ENCODE measurements around the gene RYK. TPM values are rescaled to one million over a fixed set of nuclear protein-coding genes. Genes with fewer than 3 reads are reported as not detected.
"Not testable (repeated sequence)": the region's sequence is repeated elsewhere in the genome, so short reads cannot be mapped to it uniquely, and the experiment has no call there.

The RYK gene
- 34.2 TPM for total RNA-seq
- long read RNA-seq, full-length matches to known transcripts: 91 of 116 reads
- long read RNA-seq, partial matches to known transcripts: 8 of 116 reads
- long read RNA-seq, other reads (novel, unspliced or antisense): 17 of 116 reads

DNA sequence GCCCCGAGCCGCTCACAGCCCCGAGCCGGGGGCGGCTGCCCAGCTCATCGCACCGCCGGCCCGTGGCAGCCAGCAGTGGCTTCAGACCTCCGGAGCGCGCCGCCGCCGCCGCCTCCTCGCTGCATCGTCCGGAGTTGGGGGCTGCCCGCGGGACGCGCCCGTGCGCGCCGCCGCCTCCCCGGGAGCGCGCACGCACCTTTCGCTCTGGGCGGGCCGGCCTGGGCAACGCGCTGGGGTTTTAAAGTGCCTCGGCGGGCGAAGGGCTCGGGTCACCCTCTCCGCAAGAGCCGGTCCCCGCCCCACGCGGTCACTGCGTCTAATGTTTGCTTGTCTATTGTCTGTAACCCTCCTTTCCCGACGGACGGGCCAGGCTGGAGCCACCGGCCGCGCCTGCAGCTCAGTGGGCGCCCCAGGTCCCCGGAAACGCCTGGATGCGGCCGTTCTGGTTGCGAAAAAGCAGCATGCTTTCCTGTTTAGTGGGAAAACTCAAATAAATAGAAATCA lies at the start of gene RYK:
Gene RYK (minus strand): TSS at position 143 of the 504 bp plus-strand sequence. CDS start 205 bp downstream, outside the sequence.
- ATAC-seq (ENCODE audit: poor library complexity) (peak; percentile 95), DNase-seq (peak; percentile 91)
- intact Hi-C loops (cut with DNase I): loop anchor here (5.0 kb wide), 1 partner anchor 42 kb away; no protein-coding TSS in a partner anchor

DNA sequence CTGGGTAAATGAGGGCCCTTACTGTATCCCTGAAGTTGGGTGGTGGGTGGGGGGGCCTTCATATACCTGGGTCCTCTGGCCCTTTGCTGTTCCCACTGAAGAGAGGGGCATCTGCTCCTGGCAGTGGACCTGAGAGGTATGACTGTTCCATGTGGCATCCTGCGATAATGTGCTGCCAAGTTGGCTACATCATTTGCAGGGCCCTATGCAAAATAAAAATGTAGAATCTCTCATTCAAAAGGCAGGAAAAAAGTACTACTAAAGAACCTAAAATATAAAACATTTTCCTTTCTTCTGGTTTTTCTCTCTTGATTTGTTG lies 49.2 kb upstream of the RYK start:
- intact Hi-C loops (cut with DNase I): loop anchor here (5.0 kb wide), 1 partner anchor 88 kb away; no protein-coding TSS in a partner anchor
- no peak for DNase-seq
- ATAC-seq (ENCODE audit: poor library complexity): peak; percentile 51

DNA sequence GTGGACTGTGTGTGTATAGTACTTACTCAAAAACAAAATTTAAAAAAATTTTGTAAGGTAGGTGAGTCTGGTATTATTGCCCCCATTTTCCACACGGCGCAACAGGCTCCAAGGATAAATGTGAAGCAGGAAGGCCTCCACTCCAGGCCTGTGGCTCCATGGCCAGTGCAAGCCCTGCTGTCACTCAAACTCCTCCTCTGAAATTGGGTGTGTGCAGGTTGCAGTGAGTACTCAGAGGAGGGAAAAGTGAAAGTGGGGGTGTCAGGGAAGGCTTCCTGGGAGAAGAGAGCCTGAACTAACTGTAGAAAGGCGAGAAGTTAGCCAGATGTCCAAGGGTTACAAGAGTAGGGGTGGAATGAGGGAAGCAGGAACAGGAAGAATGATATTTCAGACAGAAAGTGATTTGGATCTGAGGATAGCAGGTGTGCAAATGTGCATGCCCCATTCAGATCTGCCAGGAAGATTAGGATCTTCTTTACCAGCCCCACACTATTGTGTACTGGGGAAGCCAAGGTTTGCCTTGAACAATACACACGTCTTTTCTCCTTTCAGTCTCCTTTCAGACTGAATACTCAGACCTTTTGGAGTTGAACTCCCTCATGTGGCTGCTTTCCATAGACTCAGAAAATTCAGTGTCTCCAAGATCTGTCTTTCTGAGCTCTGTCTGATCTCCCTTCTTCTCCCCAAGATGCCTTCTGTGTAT lies 48.7 kb upstream of the RYK start:
- intact Hi-C loops (cut with DNase I): loop anchor here (5.0 kb wide), 1 partner anchor 87 kb away; no protein-coding TSS in a partner anchor
- DNase-seq (no peak), ATAC-seq (ENCODE audit: poor library complexity) (peak; percentile 66)

DNA sequence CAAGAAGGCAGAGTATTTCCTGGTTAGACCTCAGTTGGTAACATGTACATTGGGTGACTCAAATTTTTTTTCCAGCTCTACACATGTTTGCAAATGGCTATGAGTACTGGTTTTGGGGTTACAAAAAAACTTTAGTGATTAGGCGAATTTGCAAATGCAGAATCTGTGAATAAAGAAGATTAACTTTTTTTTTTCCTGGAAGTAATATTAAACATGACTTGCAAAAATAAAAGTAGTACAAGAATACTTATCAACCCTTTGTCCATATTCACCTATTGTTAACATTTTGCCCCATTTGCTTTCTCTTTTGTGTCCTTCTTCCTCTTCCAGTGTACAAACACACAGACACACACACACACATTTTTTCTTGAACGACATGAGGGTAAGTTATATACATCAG lies 47.6 kb upstream of the RYK start:
- no peak for ATAC-seq (ENCODE audit: poor library complexity)
- no peak for DNase-seq
- intact Hi-C loops (cut with DNase I): loop anchor here (5.0 kb wide), 1 partner anchor 86 kb away; no protein-coding TSS in a partner anchor

DNA sequence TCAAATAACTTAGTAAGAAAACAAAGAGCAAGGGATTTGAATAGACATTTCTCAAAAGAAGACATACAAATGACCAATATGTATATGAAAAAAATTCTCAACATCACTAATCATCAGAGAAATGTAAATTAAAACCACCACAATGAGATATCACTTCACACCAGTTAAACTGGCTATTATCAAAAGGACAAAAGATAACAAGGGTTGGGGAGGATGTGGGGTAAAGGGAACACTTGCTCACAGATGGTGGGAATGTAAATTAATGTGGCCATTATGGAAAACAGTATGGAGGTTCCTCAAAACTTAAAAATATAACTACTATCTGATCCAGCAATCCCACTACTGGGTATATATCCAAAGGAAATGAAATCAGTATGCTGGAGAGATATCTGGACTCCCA lies 46.0 kb upstream of the RYK start:
- ATAC-seq (ENCODE audit: poor library complexity) (no peak), DNase-seq (no peak)
- intact Hi-C loops (cut with DNase I): loop anchor here (5.0 kb wide), 1 partner anchor 84 kb away; no protein-coding TSS in a partner anchor

DNA sequence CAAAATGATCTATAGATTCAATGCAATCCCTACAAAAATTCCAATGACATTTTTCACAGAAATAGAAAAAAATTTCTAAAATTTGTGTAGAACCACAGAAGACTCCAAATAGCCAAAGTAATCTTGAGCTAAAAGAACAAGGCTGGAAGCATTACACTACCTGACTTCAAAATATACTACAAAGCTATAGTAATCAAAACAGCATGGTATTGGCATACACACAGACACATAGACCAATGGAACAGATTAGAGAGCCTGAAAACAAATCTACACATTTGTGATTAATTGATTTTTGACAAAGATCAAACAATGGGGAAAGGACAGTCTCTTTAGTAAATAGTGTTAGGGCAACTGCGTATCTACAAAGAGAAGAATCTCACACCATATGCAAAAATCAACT lies 45.3 kb upstream of the RYK start:
- intact Hi-C loops (cut with DNase I): loop anchor here (5.0 kb wide), 1 partner anchor 84 kb away; no protein-coding TSS in a partner anchor
- ATAC-seq (ENCODE audit: poor library complexity) (no peak), DNase-seq (no peak)

DNA sequence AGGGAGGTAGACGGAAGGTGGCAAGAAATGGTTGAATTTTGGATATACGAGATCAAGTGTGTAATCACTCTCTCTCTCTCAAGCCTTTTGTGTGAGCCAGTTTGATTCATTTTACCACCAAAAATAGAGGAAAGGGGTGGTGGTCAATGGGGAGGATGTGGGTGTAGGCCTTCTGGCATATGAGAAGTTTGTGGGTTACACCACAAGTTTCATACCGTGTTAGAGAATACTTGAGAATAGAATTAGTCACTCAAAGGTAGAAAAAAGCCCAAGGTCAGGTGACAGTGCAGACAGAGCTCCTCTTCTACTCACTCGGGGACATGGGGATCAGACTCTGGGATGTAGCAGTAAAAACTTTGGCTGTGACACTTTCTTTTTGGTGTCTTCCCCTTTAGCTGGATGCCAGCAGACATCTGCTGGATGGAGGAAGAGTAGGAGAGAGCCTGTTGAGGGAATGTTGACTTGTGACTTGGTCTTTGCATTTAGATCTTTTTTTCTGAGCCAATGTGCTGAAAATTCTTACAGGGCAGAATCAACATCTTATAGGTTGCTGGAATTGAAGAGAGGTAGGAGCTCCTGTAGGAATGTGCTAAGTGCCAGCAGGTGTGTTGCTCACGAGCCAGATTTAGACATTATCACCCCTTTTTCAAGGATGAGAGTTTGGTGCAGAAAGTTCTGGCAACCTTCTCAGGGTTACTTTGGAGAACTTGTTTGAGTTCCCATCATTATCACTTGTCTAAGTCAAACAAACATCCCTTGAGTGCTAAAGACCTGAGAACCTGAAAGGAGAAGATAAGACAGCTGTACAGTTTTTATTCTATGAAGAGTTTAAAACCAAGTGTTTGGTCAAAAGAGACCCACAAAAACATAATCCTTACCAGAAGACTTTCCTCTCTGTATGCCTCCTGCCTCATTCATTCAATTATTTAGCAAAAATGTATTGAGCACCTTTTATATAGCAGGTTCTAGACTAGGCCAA lies 43.9 kb upstream of the RYK start:
- intact Hi-C loops (cut with DNase I): loop anchor here (5.0 kb wide), 2 partner anchors 42 to 82 kb away; partner anchors contain the start of gene RYK
- ATAC-seq (ENCODE audit: poor library complexity) (no peak), DNase-seq (no peak)

DNA sequence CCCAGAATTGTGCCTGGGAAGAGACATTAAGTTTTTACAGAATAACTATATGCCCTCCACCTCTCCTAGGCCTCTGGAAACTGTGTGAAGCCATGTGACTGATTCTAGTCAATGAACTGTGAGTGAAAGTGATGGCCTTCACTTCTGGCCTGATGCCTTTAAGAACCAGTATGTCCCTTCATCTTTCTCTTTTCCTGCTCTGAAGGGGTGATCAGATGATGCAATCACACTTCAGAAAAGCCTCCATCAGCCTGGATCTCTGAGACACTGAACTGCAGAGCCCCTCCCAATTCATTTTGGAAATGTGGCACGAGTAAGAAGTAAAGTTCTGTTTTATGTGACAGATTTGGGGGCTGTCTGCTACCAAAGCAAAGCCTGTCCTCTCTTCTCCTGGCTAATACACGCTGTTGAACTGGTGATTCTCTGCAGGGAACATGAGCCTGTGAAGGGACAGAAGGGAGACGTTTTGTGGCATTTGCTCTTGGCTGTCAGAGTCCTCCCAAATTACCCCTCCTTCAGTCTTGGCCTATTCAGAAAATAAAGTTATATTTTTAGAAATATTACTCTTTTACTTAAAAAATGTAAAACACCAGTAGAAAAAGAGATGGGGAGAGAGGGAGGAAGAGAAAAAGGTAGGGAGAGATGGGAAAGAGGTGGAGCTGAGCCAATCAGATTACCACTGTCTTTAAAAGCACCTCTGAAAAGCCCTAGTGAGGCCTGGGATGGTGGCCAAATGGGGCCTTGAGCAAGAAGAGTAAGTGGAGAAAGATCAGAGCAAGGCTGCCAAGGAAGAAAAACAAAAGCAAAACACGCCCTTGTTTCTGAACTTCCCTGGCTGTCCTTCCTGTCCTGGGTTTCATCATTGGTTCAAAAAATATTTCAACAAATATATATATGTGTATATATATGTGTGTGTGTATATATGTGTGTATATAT lies 40.9 kb upstream of the RYK start:
- ATAC-seq (ENCODE audit: poor library complexity) (peak; percentile 96), DNase-seq (peak; percentile 89)
- intact Hi-C loops (cut with DNase I): loop anchor here (5.0 kb wide), 1 partner anchor 39 kb away; the partner anchor contains the start of gene RYK

DNA sequence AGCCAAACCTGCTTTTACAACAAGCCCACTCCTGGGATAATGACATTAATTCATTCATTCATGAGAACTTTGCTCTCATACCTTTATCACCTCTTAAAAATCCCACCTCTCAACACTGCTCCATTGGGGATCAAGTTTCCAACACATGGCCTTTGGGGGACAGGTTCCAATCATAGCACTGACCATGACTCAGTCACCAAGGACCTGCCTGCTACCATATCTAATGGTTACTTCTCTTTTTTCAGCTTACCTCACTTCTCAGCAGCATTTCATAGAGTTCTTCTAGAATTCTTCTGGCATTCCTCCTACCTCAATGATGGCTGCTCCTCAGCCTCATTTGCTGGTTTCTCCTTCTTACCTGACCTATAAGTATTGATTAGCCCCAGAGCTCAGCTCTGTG lies 36.9 kb upstream of the RYK start:
- intact Hi-C loops (cut with DNase I): no loop called here
- DNase-seq: no peak

DNA sequence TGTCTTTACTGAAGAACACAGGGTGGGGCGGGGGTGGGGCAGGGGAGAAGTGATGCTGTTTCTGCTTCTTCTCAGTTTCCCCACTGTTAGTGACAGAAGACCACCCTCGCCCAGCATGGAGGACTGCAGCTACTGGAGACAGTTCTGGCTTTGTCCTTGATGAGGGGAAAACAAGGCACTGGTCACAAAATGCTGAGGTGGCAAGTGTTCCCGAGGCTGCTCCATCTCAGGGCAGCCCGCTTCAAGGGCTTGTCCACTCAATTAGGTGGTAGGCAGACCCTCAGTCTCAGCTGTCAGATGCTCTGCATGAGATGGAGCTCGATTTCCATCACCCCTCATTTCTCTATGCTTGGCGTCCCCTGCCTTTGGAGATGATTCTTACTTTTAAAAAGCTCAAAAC lies 33.8 kb upstream of the RYK start:
- DNase-seq: no peak
- ATAC-seq (ENCODE audit: poor library complexity): no peak
- intact Hi-C loops (cut with DNase I): no loop called here

More for the DNA sequence above, 36.9 kb upstream of the RYK start:
- no peak for ATAC-seq (ENCODE audit: poor library complexity)

DNA sequence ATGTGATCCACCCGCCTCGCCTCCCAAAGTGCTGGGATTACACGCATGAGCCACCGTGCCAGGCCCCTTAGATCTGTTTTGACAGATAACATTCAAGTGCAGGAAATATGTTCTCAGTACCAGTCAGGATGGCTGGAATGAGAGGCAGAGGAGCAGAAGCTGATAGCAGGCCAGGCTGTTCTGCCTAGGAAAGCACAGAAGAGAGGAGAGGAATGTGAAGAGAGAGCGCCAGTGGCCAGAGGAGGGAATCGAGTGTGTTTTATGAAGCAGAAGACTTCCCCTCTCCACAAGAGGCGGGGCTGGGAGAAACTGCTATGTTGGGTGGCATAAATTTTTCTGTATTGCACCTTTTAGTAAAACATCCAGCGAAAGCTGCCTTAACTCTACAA lies 32.0 kb upstream of the RYK start:
- DNase-seq (no peak), ATAC-seq (ENCODE audit: poor library complexity) (no peak)
- intact Hi-C loops (cut with DNase I): no loop called here

DNA sequence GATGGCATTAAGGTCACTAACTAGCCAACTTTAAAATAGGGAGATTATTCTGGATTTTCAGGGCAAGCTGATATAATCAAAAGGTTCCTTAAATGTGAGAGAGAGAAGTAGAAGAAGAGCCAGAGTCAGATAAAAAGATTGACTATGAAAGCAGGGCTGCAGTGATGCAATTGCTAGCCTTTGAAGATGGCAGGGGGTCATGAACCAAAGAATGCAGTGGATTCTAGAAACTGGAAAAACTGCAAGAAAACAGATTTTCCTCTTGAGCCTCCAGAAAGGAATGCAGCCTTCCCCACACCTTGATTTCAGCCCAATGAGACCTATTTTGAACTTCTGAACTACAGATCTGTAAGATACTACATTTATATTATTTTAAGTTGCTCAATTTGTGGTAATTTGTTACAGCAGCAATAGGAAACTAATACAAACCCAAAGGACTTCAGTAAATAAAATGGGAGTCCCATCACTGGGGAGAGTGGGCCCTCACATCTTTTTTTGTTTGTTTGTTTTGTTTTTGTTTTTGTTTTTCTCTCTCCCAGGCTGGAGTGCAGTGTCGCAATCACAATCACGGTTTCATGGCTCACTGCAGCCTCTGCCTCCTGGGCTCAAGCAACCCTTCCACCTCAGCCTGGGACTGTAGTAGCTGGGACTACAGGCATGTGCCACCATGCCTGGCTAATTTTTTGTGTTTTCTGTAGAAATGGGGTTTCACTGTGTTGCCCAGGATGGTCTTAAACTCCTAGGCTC lies 31.4 kb upstream of the RYK start:
- intact Hi-C loops (cut with DNase I): no loop called here

DNA sequence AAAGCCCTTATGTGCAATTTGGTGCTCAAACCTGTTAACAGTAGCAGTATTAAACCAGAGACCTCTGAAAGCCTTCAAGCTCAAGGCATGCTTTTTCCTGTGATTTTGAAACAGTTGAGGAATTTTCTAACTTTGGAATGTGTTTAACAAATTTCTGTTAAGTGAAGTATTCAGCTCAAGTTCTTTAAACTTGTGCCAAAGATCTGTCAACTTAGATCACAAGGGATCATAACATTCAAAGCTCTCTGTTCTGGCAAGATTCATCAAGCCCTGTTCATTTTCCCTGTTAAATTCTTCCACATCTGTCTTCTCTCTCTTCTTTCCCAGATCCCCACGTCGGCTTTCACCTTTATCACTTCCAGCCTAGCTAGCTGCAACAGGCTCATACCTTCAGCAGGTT lies 28.8 kb upstream of the RYK start:
- intact Hi-C loops (cut with DNase I): no loop called here

More for the DNA sequence above, 31.4 kb upstream of the RYK start:
- ATAC-seq (ENCODE audit: poor library complexity) (no peak), DNase-seq (no peak)

DNA sequence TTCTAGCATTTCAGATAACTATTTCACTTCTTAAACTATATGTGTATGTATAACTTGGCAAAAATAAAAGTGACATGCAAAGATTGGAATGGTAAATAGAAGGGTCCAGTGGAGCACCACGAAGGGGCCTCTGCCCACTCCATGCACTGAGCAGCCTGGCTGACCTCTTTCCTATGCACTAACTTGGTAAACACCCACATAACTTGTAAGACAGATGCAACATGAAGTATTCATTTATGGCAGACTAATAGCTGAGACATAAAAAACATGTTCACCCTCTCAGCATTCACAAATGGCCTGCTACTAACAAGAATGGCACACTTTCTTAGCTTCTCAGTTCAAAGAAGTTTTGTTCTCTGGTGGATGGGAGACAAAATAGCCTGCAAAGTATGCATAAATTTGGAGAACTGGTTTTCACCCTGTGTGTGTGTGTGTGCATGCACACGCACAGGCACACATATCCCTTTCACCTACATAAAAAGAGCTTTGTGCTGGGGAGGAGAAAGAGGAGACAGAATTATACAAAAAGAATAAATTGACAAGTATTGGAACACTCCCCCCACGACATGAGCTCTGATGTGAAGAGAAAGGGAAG lies 26.5 kb upstream of the RYK start:
- intact Hi-C loops (cut with DNase I): no loop called here
- DNase-seq: no peak
- no peak for ATAC-seq (ENCODE audit: poor library complexity)

More for the DNA sequence above, 28.8 kb upstream of the RYK start:
- DNase-seq (no peak), ATAC-seq (ENCODE audit: poor library complexity) (no peak)

DNA sequence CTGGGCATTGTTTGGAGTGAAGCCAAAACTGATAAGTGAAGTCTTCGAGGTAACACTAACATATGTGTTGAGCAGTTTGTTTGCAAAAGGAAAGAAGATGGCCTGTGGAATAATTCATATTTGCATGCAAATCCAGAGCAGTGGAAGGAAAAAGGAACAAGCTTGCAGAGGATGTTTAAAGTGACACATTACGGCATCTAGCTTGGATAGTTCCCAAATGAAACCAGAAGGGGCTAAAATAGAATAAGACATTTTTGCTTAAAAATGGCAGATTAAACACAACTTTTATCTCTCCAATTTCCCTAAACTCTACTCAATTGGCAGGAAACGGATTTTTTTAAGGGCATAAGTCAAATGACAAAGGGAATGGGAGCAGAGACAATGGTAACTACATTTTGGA lies 25.4 kb upstream of the RYK start:
- intact Hi-C loops (cut with DNase I): no loop called here
- ATAC-seq (ENCODE audit: poor library complexity): no peak
- no peak for DNase-seq

DNA sequence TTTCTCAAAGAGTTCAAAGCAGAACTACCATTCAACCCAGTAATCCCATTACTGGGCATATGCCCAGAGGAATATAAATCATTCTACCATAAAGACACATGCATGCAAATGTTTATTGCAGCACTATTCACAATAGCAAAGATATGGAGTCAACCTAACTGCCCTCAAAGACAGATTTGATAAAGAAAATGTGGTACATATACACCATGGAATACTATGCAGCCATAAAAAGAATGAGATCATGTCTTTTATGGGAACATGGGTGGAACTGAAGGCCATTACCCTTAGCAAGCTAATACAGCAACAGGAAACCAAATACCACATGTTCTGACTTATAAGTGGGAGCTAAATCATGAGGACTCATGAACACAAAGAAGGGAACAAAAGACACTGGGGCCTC lies 24.5 kb upstream of the RYK start:
- ATAC-seq (ENCODE audit: poor library complexity); intact Hi-C loops (cut with DNase I); DNase-seq: not testable (repeated sequence)

DNA sequence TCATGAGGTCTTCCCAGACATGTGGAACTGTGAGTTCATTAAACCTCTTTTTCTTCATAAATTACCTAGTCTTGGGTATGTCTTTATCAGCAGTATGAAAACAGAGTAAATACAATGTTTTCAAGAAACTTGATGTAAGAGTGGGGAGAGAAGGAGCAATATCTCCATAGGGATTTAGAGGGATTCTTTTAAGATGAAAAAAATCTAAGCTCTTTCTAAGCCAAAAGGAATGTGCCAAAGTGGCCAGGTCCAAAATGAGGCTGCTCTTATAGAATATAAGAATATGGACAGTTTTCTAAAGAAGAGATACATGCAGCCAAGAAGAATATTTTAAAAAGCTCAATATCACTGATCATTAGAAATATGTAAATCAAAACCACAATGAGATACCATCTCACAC lies 23.9 kb upstream of the RYK start:
- intact Hi-C loops (cut with DNase I): no loop called here
- DNase-seq (no peak), ATAC-seq (ENCODE audit: poor library complexity) (no peak)

All from Right ventricle myocardium superior (tissue), 1 donor.